HCT116 (cell line): ENCODE measurements around the gene CFB.

Source experiments
- CEBPB ChIP-seq: IDR thresholded peaks from 2 replicates; pipeline ENCODE4 v1.6.1; 2012; ENCODE audit warnings: low read depth
- EZH2 ChIP-seq: fragments of 200-600 bp; sonication (generic); IDR thresholded peaks from 2 replicates; pipeline ENCODE4 v1.6.1; 2017; ENCODE audit warnings: antibody characterized with exemption, mixed run types
- EZH2phosphoT487 ChIP-seq: fragments of 200-600 bp; IDR thresholded peaks from 2 replicates; pipeline ENCODE4 v1.6.1; 2018; ENCODE audit warnings: antibody characterized with exemption, borderline replicate concordance
- POLR2AphosphoS5 ChIP-seq: IDR thresholded peaks from 2 replicates; pipeline ENCODE4 v1.6.1; 2011; ENCODE audit warnings: mild to moderate bottlenecking, low read depth, low read length, moderate library complexity
- RAD21 ChIP-seq: IDR thresholded peaks from 2 replicates; pipeline ENCODE4 v1.6.1; 2012; ENCODE audit warnings: low read depth, mild to moderate bottlenecking
- TCF7L2 ChIP-seq: IDR thresholded peaks from 2 replicates; pipeline ENCODE4 v1.7.0; 2011; ENCODE audit warnings: borderline replicate concordance, inconsistent platforms; ENCODE audit not compliant: insufficient read depth, insufficient read length; ENCODE audit errors: extremely low read depth
- YY1 ChIP-seq: IDR thresholded peaks from 2 replicates; pipeline ENCODE4 v1.6.1; 2011; ENCODE audit warnings: low read length, low read depth, moderate library complexity, mild to moderate bottlenecking; ENCODE audit not compliant: insufficient replicate concordance; ENCODE audit errors: extremely low read depth
- ZNF274 ChIP-seq: fragments of 200-500 bp; sonication (Bioruptor generic); IDR thresholded peaks from 2 replicates; pipeline ENCODE4 v1.6.1; 2014; ENCODE audit warnings: mild to moderate bottlenecking, low read depth, low read length, inconsistent platforms
- TF ChIP-seq, protein P1 (sequence below), 3 experiments: fragments of 200-600 bp in 1 of 3; sonication (generic) in 1 of 3; IDR thresholded peaks in 2 of 3; conservative IDR thresholded peaks in 1 of 3; 2 replicates each; pipeline ENCODE4 v1.5.1; 2012 to 2017; ENCODE audit warnings: low read depth in 2 of 3, low read length in 2 of 3, antibody characterized with exemption in 1 of 3, borderline replicate concordance in 1 of 3, control low read depth in 1 of 3, mild to moderate bottlenecking in 1 of 3, mixed read lengths in 1 of 3, mixed run types in 1 of 3, moderate library complexity in 1 of 3; ENCODE audit not compliant: insufficient read depth in 1 of 3
- TF ChIP-seq, protein P2 (sequence below): IDR thresholded peaks from 2 replicates; pipeline ENCODE4 v1.6.1; 2011; ENCODE audit warnings: mild to moderate bottlenecking, low read length, moderate library complexity; ENCODE audit not compliant: insufficient replicate concordance; ENCODE audit errors: extremely low read depth

DNA sequence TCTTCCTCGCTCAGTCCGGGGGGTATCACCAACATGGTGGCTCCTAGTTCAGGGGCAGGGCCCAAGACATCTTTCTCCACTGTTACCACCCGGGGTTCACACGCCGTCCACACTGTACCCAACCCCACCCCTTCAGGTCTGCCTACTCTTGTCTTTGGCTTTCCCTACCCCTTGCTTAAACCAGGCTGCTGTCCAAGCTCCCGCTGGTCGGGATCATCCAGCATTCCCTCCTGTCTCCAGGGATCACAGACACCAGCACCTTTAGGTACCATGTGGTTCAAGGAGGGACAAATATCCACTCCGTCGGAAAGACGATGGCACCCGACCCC lies 12.5 kb downstream of the CFB start:
- no peak for TF ChIP-seq EZH2phosphoT487
- no peak for TF ChIP-seq ZNF274
- TF ChIP-seq CEBPB = no peak
- TF ChIP-seq, protein P1, sequence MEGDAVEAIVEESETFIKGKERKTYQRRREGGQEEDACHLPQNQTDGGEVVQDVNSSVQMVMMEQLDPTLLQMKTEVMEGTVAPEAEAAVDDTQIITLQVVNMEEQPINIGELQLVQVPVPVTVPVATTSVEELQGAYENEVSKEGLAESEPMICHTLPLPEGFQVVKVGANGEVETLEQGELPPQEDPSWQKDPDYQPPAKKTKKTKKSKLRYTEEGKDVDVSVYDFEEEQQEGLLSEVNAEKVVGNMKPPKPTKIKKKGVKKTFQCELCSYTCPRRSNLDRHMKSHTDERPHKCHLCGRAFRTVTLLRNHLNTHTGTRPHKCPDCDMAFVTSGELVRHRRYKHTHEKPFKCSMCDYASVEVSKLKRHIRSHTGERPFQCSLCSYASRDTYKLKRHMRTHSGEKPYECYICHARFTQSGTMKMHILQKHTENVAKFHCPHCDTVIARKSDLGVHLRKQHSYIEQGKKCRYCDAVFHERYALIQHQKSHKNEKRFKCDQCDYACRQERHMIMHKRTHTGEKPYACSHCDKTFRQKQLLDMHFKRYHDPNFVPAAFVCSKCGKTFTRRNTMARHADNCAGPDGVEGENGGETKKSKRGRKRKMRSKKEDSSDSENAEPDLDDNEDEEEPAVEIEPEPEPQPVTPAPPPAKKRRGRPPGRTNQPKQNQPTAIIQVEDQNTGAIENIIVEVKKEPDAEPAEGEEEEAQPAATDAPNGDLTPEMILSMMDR (IDR thresholded peaks at IDR 0.05 in 2 of 3, conservative IDR thresholded peaks at IDR 0.05 in 1 of 3; ENCODE audit: borderline replicate concordance in 1 of 3, insufficient read depth in 1 of 3, low read depth in 2 of 3, low read length in 2 of 3) = no peak
- no peak for TF ChIP-seq TCF7L2
- TF ChIP-seq RAD21 = no peak
- TF ChIP-seq, protein P2, sequence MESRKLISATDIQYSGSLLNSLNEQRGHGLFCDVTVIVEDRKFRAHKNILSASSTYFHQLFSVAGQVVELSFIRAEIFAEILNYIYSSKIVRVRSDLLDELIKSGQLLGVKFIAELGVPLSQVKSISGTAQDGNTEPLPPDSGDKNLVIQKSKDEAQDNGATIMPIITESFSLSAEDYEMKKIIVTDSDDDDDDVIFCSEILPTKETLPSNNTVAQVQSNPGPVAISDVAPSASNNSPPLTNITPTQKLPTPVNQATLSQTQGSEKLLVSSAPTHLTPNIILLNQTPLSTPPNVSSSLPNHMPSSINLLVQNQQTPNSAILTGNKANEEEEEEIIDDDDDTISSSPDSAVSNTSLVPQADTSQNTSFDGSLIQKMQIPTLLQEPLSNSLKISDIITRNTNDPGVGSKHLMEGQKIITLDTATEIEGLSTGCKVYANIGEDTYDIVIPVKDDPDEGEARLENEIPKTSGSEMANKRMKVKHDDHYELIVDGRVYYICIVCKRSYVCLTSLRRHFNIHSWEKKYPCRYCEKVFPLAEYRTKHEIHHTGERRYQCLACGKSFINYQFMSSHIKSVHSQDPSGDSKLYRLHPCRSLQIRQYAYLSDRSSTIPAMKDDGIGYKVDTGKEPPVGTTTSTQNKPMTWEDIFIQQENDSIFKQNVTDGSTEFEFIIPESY = no peak
- TF ChIP-seq EZH2 = no peak
- TF ChIP-seq POLR2AphosphoS5 = no peak
- TF ChIP-seq YY1 = no peak
